Neutrophil (primary cell): ENCODE data around the gene GGT1.
"Not testable (repeated sequence)": the region's sequence is repeated elsewhere in the genome, so short reads cannot be mapped to it uniquely, and the experiment has no call there.

Source experiments
- H3K27ac ChIP-seq: fragments of 200-600 bp; sonication (generic); 2 replicates; pipeline ENCODE4 v1.5.1; 2016; ENCODE audit warnings: mild to moderate bottlenecking, moderate library complexity
- H3K27me3 ChIP-seq: fragments of 200-600 bp; sonication (generic); 2 replicates; pipeline ENCODE4 v1.6.0; 2016; ENCODE audit warnings: mild to moderate bottlenecking
- H3K36me3 ChIP-seq: fragments of 200-600 bp; sonication (generic); 2 replicates; pipeline ENCODE4 v1.5.1; 2017
- H3K4me1 ChIP-seq, 2 experiments: fragments of 200-600 bp in 1 of 2; sonication (generic) in 1 of 2; 1 replicate in 1 of 2; 2 replicates in 1 of 2; pipeline versions ENCODE4 v1.5.1 to v1.6.1; 2013 to 2016; ENCODE audit warnings: low read depth in 1 of 2, low read length in 1 of 2, mild to moderate bottlenecking in 1 of 2, moderate library complexity in 1 of 2; ENCODE audit not compliant: control insufficient read depth in 1 of 2, insufficient read depth in 1 of 2
- H3K4me3 ChIP-seq, 2 experiments: fragments of 200-600 bp in 1 of 2; sonication (generic) in 1 of 2; 1 replicate in 1 of 2; 2 replicates in 1 of 2; pipeline ENCODE4 v1.5.1; 2013 to 2016; ENCODE audit warnings: low read depth in 1 of 2, low read length in 1 of 2, mild to moderate bottlenecking in 1 of 2, moderate library complexity in 1 of 2
- H3K9me3 ChIP-seq: fragments of 200-600 bp; sonication (generic); 2 replicates; pipeline ENCODE4 v1.5.1; 2016
- TF ChIP-seq, protein P1 (sequence below): fragments of 200-600 bp; sonication (generic); IDR thresholded peaks from 2 replicates; pipeline ENCODE4 v1.5.1; 2016; ENCODE audit warnings: antibody characterized with exemption

Gene GGT1

DNA sequence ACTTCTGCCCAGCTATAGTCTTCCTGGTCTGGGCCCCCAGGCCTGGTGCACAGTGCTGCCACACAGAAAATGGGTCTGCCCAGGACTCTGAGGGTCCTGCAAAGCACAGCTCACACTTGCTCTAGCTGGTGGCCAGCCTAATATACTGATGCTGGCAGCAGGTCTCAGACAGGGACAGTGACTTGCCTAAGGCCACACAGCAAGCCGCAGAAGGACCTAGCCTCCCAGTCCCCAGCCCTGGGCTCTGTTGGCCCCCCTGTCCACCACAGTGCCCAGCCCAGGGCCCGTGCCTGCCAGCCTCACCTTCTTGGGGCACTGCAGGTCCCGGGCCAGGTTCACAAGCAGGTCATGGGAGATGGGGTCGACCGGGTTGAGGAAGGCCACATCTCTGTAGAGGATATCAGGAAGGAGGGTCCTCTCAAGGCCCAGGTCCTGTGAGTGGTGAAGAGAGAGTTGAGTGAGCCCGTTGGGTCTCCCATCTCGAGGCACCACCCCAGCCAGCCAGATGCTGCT, 13.4 kb upstream of the GGT1 start:
- Histone ChIP-seq H3K4me3 (no peak overlapping the region), H3K27ac (no peak overlapping the region), H3K9me3 (no peaks in the 10 kb centered on the region), H3K36me3 (peaks cover 32% of the 10 kb centered on the region), H3K4me1 (peaks cover 10 to 14% of the 10 kb centered on the region in 2 experiments), H3K27me3 (peaks cover 7% of the 10 kb centered on the region)
- TF ChIP-seq, protein P1, sequence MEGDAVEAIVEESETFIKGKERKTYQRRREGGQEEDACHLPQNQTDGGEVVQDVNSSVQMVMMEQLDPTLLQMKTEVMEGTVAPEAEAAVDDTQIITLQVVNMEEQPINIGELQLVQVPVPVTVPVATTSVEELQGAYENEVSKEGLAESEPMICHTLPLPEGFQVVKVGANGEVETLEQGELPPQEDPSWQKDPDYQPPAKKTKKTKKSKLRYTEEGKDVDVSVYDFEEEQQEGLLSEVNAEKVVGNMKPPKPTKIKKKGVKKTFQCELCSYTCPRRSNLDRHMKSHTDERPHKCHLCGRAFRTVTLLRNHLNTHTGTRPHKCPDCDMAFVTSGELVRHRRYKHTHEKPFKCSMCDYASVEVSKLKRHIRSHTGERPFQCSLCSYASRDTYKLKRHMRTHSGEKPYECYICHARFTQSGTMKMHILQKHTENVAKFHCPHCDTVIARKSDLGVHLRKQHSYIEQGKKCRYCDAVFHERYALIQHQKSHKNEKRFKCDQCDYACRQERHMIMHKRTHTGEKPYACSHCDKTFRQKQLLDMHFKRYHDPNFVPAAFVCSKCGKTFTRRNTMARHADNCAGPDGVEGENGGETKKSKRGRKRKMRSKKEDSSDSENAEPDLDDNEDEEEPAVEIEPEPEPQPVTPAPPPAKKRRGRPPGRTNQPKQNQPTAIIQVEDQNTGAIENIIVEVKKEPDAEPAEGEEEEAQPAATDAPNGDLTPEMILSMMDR = no peak

DNA sequence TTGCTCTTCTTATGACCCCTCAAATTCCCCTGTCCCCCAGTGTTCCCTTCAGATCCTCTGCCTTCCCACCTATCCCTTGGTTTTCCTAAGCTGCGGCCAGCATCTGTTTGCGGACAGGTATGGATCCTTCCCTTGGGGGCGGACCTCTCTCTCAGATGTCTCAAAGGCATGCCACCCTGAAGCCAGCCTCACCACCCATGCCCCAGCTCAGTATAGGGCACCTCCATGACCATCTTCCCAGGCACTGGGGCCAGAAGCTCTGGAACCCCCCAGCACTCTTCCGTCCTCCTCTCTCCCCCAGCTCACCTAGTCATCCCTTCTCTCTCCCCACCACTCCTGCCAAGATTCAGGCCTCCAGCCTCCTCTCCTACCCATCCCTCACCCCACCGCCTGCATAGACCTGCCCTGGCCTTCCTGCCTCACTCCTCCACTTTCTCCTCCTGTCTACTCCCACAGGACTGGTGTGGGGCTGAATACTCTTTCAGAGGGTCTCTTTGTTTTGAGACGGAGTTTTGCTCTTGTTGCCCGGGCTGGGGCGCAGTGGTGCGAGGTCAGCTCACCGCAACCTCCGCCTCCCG, 12.3 kb upstream of the GGT1 start:
- no peaks in the 10 kb centered on the region for H3K9me3 ChIP-seq

DNA sequence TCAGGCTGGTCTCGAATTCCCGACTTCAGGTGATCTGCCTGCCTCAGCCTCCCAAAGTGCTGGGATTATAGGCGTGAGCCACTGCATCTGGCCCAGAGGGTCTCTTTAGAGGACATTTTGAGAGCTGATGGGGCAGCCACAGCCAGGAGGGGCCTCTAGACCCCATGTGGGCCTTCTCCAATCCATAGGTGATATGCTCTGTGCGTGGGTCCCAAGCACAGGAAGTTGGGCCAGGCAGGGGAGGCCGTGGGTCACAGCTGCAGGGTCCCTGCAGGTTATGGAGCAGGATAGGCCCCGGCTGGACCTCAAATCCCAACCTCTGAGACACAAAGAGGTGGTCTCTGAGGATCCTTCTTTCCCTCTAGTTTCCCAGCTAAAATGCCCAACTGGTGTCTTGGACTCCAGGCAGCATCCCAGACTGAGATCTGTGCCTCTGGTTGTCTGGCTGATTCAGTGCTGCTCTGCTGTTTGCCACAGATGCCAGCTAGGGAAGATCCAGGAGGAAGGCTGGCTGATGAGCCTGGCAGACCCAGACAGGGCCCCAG, 11.6 kb upstream of the GGT1 start:
- TF ChIP-seq, protein P1 = no peak

More for the DNA sequence above, 12.3 kb upstream of the GGT1 start:
- Histone ChIP-seq H3K27me3 (peaks cover 7% of the 10 kb centered on the region), H3K4me1 (peaks cover 10 to 14% of the 10 kb centered on the region in 2 experiments), H3K4me3 (no peak overlapping the region), H3K36me3 (peaks cover 30% of the 10 kb centered on the region), H3K27ac (no peak overlapping the region)
- TF ChIP-seq, protein P1 = no peak

DNA sequence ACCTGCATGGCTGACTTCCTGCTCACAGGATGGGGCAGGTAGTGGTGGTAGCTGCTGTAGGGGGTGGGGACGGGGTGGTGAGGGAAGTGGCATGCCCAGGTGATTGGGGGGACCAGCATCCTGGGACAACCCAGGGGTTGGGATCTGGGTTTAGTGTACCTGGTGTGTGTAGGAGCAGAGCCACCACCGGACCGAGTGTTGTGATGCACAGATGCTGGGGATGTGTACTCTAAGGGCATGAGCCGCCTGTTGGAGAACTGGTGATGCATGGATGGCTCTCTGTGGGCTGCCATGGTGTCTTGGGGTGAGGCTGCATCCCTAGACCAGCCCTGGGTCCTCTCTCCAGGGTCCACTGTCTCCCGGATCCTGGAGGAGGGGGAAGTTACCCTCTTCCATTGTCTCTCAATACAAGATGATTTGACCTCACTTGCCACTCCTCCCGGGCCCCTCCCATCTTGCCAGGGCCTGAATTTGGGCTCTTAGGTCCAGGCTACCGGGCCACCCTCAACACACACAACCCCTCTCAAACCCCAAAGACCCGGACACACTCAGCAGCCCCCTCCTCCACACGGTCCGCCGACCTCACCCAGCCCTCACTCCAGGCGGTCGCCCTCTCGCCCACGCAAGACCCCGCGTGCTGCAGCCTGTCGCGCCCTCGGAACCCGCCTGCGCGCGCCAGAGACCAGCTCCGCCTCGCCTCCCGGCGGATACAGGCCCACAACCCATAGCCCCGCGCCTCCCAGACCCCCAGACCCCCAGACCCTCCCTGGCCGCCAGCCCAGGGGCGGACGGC, 10.7 kb upstream of the GGT1 start:
- H3K36me3 ChIP-seq = peaks cover 20% of the 10 kb centered on the region
- H3K9me3 ChIP-seq = no peaks in the 10 kb centered on the region
- TF ChIP-seq, protein P1 = no peak
- H3K27ac ChIP-seq = peak overlapping the region; percentile 76
- peaks cover 7% of the 10 kb centered on the region for H3K27me3 ChIP-seq
- H3K4me3 ChIP-seq = peak overlapping the region; percentile 59 to 71
- H3K4me1 ChIP-seq = peaks cover 10 to 20% of the 10 kb centered on the region in 2 experiments

More for the DNA sequence above, 11.6 kb upstream of the GGT1 start:
- Histone ChIP-seq H3K9me3 (no peaks in the 10 kb centered on the region), H3K27ac (no peak overlapping the region), H3K4me3 (no peak overlapping the region), H3K4me1 (peaks cover 10 to 18% of the 10 kb centered on the region in 2 experiments), H3K27me3 (peaks cover 7% of the 10 kb centered on the region), H3K36me3 (peaks cover 23% of the 10 kb centered on the region)

DNA sequence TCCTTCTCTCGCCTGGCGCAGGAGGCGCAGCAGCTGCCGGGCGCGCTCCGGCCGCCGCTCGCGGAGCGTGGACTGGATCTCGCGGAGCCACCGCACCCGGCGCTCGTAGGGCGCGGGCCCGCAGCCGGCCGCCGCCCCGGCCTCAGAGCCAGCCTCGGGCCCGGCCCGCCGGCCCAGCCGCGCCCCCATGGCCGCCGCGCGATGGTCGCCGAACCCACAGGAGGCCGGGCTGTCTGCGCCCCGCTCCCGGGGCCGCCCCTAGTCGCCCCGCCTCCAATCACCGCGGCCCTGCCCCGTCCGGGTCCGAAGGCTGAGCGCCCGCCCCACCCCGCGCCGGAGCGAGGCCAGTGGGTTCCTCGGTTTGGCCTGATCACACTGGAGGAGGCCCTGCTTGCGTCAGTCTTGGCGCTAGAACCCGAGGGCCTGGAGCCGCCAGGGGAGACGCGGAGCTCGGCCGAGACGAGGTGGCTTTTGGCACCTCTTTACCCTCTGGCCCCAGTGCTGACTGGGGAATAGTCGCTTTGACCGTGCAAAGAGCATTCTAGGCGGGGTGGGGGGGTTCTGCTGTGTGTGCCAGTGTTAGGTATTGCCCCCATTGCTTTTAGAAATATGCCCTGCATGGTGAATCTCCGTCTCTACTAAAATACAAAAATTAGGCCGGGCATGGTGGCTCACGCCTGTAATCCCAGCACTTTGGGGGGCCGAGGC, 10.0 kb upstream of the GGT1 start, which contains the start of gene LRRC75B:
LRRC75B (minus strand) TSS at position 223 of the 708 bp plus-strand sequence; CDS start at position 189, 34 bp downstream.
- Histone ChIP-seq H3K27me3 (peaks cover 7% of the 10 kb centered on the region), H3K4me3 (peak within 1 kb of the TSS; percentile 59 to 71), H3K36me3 (peaks cover 12% of the 10 kb centered on the region), H3K9me3 (no peaks in the 10 kb centered on the region), H3K4me1 (peaks cover 10 to 20% of the 10 kb centered on the region in 2 experiments), H3K27ac (peak within 1 kb of the TSS; percentile 76)
- TF ChIP-seq, protein P1 = no peak

DNA sequence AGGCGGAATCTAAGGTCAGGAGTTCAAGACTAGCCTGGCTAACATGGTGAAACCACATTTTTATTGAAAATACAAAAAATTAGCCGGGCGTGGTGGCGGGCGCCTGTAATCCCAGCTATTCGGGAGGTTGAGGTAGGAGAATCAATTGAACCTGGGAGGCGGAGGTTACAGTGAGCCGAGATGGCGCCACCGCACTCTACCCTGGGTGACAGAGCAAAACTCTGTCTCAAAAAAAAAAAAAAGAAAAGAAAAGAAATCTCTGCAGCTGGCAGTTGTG, 9.5 kb upstream of the GGT1 start:
- H3K9me3 ChIP-seq, H3K36me3 ChIP-seq, H3K27me3 ChIP-seq: not testable (repeated sequence)
- Histone ChIP-seq H3K27ac (peak overlapping the region; percentile 76), H3K4me3 (peak overlapping the region in 1 of 2 experiments; percentile 71), H3K4me1 (peaks cover 10 to 20% of the 10 kb centered on the region in 2 experiments)
